T-helper 1 cell treated with Interleukin-12 subunit alpha and Interleukin-12 subunit beta and Interleukin-4 antibody, amounts not matched to agents 30 μg/mL and 1 μg/mL, for 36 hours (primary cell): ENCODE measurements around the gene CPM.
"Not testable (repeated sequence)": the region's sequence is repeated elsewhere in the genome, so short reads cannot be mapped to it uniquely, and the experiment has no call there.

Source experiments
- H3K27ac Mint-ChIP-seq: one replicate; pipeline ENCODE4 v1.8.0; 2021; ENCODE audit warnings: mild to moderate bottlenecking, mixed read lengths
- H3K27me3 Mint-ChIP-seq: one replicate; pipeline ENCODE4 v1.8.0; 2021; ENCODE audit warnings: low read depth, mixed read lengths
- H3K36me3 Mint-ChIP-seq: one replicate; pipeline ENCODE4 v1.8.0; 2021; ENCODE audit warnings: low read depth, mixed read lengths
- H3K4me1 Mint-ChIP-seq: one replicate; pipeline ENCODE4 v1.8.0; 2021; ENCODE audit warnings: low read depth, mixed read lengths
- H3K4me3 Mint-ChIP-seq: one replicate; pipeline ENCODE4 v1.8.0; 2021; ENCODE audit warnings: mild to moderate bottlenecking, moderate library complexity, mixed read lengths
- H3K9me3 Mint-ChIP-seq: one replicate; pipeline ENCODE4 v1.8.0; 2021; ENCODE audit warnings: mixed read lengths

The CPM gene

GRCh38 chr12:68870011-68870410 is 63.0 kb downstream of the CPM start:
- no peak overlapping the region for H3K27ac Mint-ChIP-seq
- H3K27me3 Mint-ChIP-seq, result no peaks in the 10 kb centered on the region
- peaks cover 1% of the 10 kb centered on the region for H3K36me3 Mint-ChIP-seq
- H3K4me3 Mint-ChIP-seq, result no peak overlapping the region
- peaks cover 6% of the 10 kb centered on the region for H3K4me1 Mint-ChIP-seq
- H3K9me3 Mint-ChIP-seq, result no peaks in the 10 kb centered on the region

- peaks cover 6% of the 10 kb centered on the region for H3K4me1 Mint-ChIP-seq
- H3K27me3 Mint-ChIP-seq, result no peaks in the 10 kb centered on the region
- H3K36me3 Mint-ChIP-seq, result peaks cover 1% of the 10 kb centered on the region
- H3K27ac Mint-ChIP-seq, result no peak overlapping the region
- H3K9me3 Mint-ChIP-seq, result no peaks in the 10 kb centered on the region
- H3K4me3 Mint-ChIP-seq, result no peak overlapping the region
Measured at GRCh38 chr12:68868043-68868790, 64.8 kb downstream of the CPM start.

- H3K9me3 Mint-ChIP-seq, result no peaks in the 10 kb centered on the region
- H3K4me1 Mint-ChIP-seq, result peaks cover 6% of the 10 kb centered on the region
- no peak overlapping the region for H3K4me3 Mint-ChIP-seq
- no peak overlapping the region for H3K27ac Mint-ChIP-seq
- H3K36me3 Mint-ChIP-seq, result peaks cover 1% of the 10 kb centered on the region
- H3K27me3 Mint-ChIP-seq, result no peaks in the 10 kb centered on the region
Measured at GRCh38 chr12:68867606-68868005, 65.4 kb downstream of the CPM start.

- Mint-ChIP-seq H3K27ac (no peak overlapping the region), H3K27me3 (no peaks in the 10 kb centered on the region), H3K4me3 (no peak overlapping the region), H3K36me3 (peaks cover 1% of the 10 kb centered on the region), H3K9me3 (no peaks in the 10 kb centered on the region), H3K4me1 (peaks cover 6% of the 10 kb centered on the region)
Measured at GRCh38 chr12:68866950-68867349, 66.0 kb downstream of the CPM start.

- Mint-ChIP-seq H3K4me1 (peaks cover 6% of the 10 kb centered on the region), H3K27ac (no peak overlapping the region), H3K9me3 (no peaks in the 10 kb centered on the region), H3K4me3 (no peak overlapping the region), H3K36me3 (peaks cover 1% of the 10 kb centered on the region), H3K27me3 (no peaks in the 10 kb centered on the region)
Measured at GRCh38 chr12:68865399-68866164, 67.4 kb downstream of the CPM start.

GRCh38 chr12:68864604-68865003 is 68.4 kb downstream of the CPM start:
- Mint-ChIP-seq H3K4me3 (no peak overlapping the region), H3K27ac (no peak overlapping the region), H3K36me3 (peaks cover 1% of the 10 kb centered on the region), H3K4me1 (peaks cover 6% of the 10 kb centered on the region), H3K9me3 (no peaks in the 10 kb centered on the region), H3K27me3 (no peaks in the 10 kb centered on the region)

- not testable (repeated sequence) for H3K4me3 Mint-ChIP-seq, H3K9me3 Mint-ChIP-seq
Measured at GRCh38 chr12:68863886-68864454, 69.0 kb downstream of the CPM start.

GRCh38 chr12:68863109-68863770 is 69.7 kb downstream of the CPM start:
- Mint-ChIP-seq H3K27me3 (no peaks in the 10 kb centered on the region), H3K36me3 (peaks cover 1% of the 10 kb centered on the region), H3K27ac (no peak overlapping the region), H3K9me3 (no peaks in the 10 kb centered on the region), H3K4me3 (no peak overlapping the region), H3K4me1 (peaks cover 6% of the 10 kb centered on the region)

More at GRCh38 chr12:68863886-68864454, 69.0 kb downstream of the CPM start:
- H3K27me3 Mint-ChIP-seq, H3K4me1 Mint-ChIP-seq, H3K27ac Mint-ChIP-seq, H3K36me3 Mint-ChIP-seq: not testable (repeated sequence)

GRCh38 chr12:68861890-68862289 is 71.1 kb downstream of the CPM start:
- Mint-ChIP-seq H3K27me3 (no peaks in the 10 kb centered on the region), H3K27ac (no peak overlapping the region), H3K36me3 (no peaks in the 10 kb centered on the region), H3K4me3 (no peak overlapping the region), H3K4me1 (peaks cover 6% of the 10 kb centered on the region), H3K9me3 (no peaks in the 10 kb centered on the region)

GRCh38 chr12:68856510-68856909 is 76.5 kb downstream of the CPM start:
- Mint-ChIP-seq H3K4me3 (no peak overlapping the region), H3K9me3 (no peaks in the 10 kb centered on the region), H3K36me3 (peaks cover 2% of the 10 kb centered on the region), H3K27me3 (no peaks in the 10 kb centered on the region), H3K4me1 (no peaks in the 10 kb centered on the region), H3K27ac (no peak overlapping the region)

GRCh38 chr12:68855771-68856170 is 77.2 kb downstream of the CPM start:
- Mint-ChIP-seq H3K36me3 (peaks cover 2% of the 10 kb centered on the region), H3K4me3 (no peak overlapping the region), H3K4me1 (no peaks in the 10 kb centered on the region), H3K27ac (no peak overlapping the region), H3K9me3 (no peaks in the 10 kb centered on the region), H3K27me3 (no peaks in the 10 kb centered on the region)

GRCh38 chr12:68855111-68855510 is 77.9 kb downstream of the CPM start:
- no peak overlapping the region for H3K4me3 Mint-ChIP-seq
- no peaks in the 10 kb centered on the region for H3K9me3 Mint-ChIP-seq
- peaks cover 2% of the 10 kb centered on the region for H3K36me3 Mint-ChIP-seq
- H3K27me3 Mint-ChIP-seq, result no peaks in the 10 kb centered on the region
- no peak overlapping the region for H3K27ac Mint-ChIP-seq
- no peaks in the 10 kb centered on the region for H3K4me1 Mint-ChIP-seq

- no peaks in the 10 kb centered on the region for H3K27me3 Mint-ChIP-seq
Measured at GRCh38 chr12:68854554-68854953, 78.4 kb downstream of the CPM start.

GRCh38 chr12:68854078-68854468 is 78.9 kb downstream of the CPM start:
- no peaks in the 10 kb centered on the region for H3K4me1 Mint-ChIP-seq
- H3K27me3 Mint-ChIP-seq, result no peaks in the 10 kb centered on the region
- no peak overlapping the region for H3K27ac Mint-ChIP-seq
- no peaks in the 10 kb centered on the region for H3K9me3 Mint-ChIP-seq
- H3K4me3 Mint-ChIP-seq, result no peak overlapping the region
- H3K36me3 Mint-ChIP-seq, result peaks cover 2% of the 10 kb centered on the region

More at GRCh38 chr12:68854554-68854953, 78.4 kb downstream of the CPM start:
- Mint-ChIP-seq H3K27ac (no peak overlapping the region), H3K4me1 (no peaks in the 10 kb centered on the region), H3K4me3 (no peak overlapping the region), H3K9me3 (no peaks in the 10 kb centered on the region), H3K36me3 (peaks cover 2% of the 10 kb centered on the region)
